GM19239 (cell line): ENCODE data around the gene THBS3.
"Not testable (repeated sequence)": the region's sequence is repeated elsewhere in the genome, so short reads cannot be mapped to it uniquely, and the experiment has no call there.

Source experiments
- DNase-seq: peaks from one replicate; pipeline ENCODE4 v3.0.0; 2011; ENCODE audit warnings: low spot score; ENCODE audit not compliant: insufficient read length
- FAIRE-seq: peaks from 2 replicates; lab custom pipeline; 2011; peaks lifted over from hg19 to GRCh38; lab: Jason Lieb, UNC

Gene THBS3

DNA sequence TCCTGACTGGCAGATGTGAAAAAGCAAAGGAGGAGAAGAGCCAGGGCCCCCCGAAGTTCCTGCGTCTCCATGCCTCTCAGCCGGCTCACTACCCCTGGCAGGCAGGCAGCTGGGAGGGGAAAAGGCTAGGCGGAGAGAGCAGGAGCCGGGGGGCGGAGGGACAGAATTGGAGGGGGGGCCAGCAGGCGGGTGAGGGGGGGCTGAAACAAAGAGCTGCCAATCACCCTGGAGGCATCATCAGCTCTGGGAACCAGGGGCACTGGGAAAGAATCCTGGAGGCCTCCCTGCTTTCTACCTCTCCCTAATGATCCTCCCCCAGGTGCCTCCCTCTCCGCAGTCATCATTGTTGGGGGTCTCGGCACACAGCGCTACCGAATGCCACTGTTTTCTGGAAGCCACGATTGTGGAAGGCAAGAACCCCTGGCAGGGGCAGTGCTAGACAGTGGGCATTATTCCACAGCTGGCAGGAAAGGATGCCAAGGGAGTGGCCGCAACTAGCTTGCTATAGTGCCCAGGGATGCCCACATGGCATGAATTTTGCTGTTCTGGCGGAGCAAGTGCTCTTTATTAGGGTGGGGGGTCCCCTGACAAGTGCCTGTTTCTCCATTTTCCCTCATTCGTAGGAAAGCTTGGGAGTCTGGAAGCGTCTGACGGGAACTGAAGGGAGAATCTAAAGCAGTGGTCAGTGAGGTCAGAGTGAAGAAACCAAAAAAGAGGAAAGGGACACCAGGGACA lies at the start of gene THBS3:
THBS3 (minus strand) TSS at position 92 of the 735 bp plus-strand sequence; CDS start at position 71, 21 bp downstream.
- DNase-seq, result no peak

DNA sequence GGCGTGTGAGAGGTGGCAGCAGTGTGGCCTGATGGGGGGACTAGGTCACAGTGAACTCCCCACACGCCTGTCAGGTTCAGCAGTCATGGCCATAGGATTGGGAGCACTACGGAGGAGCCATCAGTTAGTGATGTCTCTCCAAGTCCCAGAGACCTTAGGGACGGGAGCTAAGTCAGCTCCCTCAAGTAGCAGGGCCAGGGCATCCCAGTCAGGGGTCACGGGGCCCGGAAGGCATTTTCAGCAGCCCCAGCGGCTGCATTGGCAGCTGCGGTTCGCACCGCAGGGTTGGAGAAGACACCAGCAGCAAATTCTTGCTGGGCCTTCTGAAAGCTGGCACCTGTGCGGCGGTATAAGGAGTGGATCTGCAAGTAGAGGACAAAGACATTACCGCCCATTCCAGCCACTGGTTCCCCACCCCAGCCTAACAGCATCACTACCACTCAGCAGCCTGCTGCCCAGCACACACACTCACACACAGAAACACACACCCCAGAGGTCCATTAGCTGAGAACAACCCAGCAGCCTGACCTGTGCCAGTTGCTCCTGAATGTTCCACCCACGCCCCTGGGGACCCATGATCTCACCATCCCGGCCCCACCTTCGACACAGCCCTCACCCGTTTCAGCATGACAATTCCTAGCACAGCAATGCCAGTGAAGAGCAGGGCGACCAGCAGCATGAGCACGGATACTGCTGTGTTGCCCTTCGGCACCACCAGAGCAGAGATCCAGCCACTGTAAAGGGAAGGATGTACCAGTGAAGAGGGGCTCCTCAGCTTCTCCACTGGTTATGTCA lies 48.6 kb upstream of the THBS3 start:
- no peak for DNase-seq
- no peak for FAIRE-seq

More for the DNA sequence above, at the start of gene THBS3:
- no peak for FAIRE-seq

GRCh38 chr1:155255243-155256007 lies 47.7 kb upstream of the THBS3 start, which contains the start of gene ENTREP3:
ENTREP3 (minus strand) TSS chr1:155255483; CDS start chr1:155254877, 606 bp downstream.
- peak; percentile 89 for FAIRE-seq
- peak; percentile 93 for DNase-seq

DNA sequence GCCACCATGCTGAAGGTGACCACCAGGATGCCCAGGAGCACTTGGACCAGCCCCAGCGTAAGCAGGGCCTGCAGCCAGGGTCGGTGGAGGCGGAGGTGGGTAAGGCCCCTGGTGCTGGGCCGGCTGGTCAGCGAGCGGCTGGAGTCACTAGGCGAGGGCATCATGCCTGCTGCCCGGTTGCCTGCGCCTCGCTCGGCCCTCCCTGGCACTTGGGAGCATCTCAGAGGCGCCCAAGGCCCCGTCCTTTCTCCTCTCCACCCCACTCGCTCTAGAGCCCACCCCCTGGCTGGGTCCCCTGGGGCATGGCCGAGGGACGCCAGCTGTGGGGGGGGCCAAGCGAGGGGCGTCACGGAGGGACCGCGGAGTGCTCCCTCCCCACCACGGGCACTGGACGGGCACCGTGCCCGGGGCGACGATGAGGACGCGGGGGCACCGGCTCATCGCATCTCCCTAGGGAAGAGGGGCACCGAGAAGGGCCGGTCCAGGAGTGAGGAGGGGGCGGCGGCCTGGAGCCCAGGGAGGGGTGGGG lies 47.1 kb upstream of the THBS3 start:
- FAIRE-seq, result no peak
- no peak for DNase-seq

GRCh38 chr1:155254228-155254713 lies 46.6 kb upstream of the THBS3 start:
- FAIRE-seq (no peak), DNase-seq (no peak)

DNA sequence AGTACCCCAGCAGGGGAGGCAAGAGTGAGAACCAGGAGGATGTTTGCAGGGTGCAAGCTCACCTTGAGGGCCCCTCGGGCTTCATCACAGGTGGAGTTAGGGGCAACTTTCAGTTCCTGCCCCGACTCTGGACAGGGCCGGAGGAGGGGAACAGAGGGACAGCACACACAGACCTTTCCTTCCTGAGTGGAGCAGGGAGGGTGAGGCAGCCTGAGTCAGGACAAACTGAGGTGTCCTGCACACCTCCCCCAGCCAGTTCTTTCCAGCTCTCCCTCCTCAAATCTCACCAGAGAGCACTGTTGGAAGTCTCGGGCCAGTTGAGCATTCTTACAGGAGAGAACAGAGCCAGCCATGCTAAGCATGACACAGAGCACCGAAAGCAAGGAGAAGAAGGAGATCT lies 46.1 kb upstream of the THBS3 start:
- DNase-seq (no peak), FAIRE-seq (no peak)

- FAIRE-seq, result no peak
- no peak for DNase-seq
Observed at GRCh38 chr1:155253208-155253607, 45.5 kb upstream of the THBS3 start.

DNA sequence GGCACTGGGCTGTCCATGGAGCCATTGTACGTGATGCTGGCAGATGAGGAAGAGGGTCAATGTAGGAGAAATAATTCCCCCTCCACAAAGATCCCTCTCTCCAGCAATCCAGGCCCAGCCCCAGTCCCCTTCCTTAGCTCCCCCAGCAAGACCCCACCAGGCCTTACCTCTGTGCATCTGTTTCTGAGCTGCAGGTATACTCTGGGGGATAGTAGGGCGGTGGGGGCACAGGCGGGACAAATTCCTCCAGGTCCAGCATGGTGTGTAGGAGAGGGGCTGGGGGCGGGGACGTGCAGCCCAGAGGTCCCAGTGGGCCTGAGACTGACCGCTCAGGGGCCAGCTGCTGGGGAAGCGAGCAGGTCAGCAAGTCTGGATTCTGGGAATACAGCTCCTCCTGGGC lies 43.9 kb upstream of the THBS3 start:
- DNase-seq (no peak), FAIRE-seq (no peak)

- peak; percentile 87 for FAIRE-seq
Observed at GRCh38 chr1:155250633-155251449, 43.1 kb upstream of the THBS3 start.

DNA sequence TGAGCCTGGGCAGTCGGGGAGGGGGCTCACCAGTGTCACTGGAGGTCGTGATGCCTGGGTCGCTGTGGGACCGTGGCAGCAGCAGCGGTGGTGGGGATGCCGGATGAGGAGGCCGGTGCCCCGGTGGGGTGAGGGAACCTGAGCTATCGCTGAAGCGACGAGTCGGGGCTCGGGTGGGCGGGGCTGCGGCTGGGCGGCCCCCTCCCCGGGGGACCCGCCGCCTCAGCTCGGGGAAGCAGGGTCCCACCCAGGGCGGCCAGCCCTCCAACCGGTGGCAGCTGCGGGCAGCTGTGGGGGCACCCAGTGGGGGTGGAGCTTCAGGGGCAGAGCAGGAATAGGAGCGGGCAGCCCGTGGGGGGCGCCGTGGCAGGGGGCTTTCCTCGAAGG lies 42.5 kb upstream of the THBS3 start:
- DNase-seq (no peak), FAIRE-seq (no peak)

More at GRCh38 chr1:155250633-155251449, 43.1 kb upstream of the THBS3 start:
- peak; percentile 98 for DNase-seq

DNA sequence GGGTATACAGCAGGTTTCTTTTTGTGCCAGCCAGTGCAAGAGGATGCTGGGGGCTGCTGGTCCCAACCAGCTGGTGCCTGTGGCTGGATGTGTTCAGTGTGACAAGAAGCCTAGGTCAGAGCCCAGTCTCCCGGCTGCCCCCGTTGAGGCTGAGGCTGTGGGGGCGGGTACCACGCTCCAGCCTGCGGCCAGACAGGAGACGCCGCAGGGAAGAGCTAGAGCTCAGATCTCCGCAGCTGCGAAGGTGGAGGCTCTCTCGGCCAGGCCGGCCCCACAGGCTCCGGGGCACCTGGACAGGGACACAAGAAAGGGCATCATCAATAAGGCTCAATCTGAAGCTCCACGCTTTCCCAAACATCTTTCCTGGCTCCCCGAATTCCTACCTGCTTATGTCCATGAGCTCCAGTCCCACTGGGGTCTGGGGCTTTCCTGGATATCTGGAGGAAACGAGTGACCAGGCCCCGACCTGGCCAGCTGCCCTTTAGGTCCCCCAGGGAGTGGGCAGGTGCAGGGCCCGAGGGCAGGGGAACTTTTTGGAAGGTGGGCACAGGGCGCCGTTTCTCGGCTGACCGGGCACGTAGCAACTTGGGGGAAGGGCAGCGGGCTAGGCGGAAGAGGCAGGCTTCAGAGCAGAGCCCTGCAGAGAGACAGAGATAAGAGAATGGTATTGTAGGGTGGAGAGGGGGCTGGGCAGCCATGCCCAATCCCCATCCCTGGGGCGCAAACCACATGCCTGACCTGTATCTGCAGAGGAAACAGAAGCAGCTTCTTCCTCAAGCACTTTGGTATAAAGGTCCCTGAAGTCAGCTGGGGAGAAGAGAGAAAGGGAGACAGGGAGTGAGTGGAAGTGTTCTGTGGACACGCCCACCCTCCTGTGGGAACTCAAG lies 40.2 kb upstream of the THBS3 start:
- no peak for DNase-seq
- no peak for FAIRE-seq

DNA sequence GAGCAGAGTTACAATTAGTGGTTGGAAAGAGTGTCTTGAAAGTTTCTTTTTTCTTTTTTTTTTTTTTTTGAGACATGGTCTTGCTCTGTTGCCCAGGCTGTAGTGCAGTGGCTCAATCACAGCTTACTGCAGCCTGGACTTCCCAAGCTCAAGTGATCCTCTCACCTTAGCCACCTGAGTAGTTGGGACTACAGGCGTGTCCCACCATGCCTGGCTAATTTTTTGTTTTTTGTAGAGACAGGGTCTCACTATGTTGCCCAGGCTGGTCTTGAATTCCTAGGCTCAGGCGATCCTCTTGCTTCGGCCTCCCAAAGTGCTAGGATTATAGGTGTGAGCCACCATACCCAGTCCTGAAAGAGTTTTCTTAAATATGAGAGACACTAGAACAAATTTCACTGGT lies 39.1 kb upstream of the THBS3 start:
- not testable (repeated sequence) for DNase-seq, FAIRE-seq

GRCh38 chr1:155245163-155245524 lies 37.4 kb upstream of the THBS3 start:
- no peak for DNase-seq
- no peak for FAIRE-seq

GRCh38 chr1:155244368-155245162 lies 36.9 kb upstream of the THBS3 start:
- FAIRE-seq (peak; percentile 83), DNase-seq (peak; percentile 88)

- FAIRE-seq, result no peak
- DNase-seq, result no peak
Observed at GRCh38 chr1:155242805-155243358, 35.2 kb upstream of the THBS3 start.

DNA sequence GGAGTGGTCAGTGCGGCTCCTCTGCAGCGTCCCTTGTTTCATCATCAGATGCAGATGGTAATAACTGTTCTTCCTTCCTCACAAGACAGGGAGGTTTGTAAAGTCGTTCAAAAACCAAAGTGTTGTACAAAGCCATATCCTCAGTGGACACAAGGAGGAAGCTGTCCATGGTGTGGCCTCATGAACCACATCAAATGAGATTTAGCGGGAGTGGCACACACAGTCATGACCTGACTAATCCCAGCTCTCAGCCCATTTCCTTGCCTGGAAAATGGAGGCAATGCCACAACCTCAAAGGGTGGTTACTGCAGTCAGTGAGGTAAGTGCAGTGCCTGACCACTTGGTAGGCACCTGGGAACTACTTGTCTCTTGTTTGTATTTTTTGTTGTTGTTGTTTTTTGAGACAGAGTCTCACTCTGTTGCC lies 34.2 kb upstream of the THBS3 start:
- DNase-seq (no peak), FAIRE-seq (no peak)

GRCh38 chr1:155241069-155241679 lies 33.5 kb upstream of the THBS3 start:
- FAIRE-seq (peak; percentile 83), DNase-seq (no peak)
